ENCODE data around the gene GORAB.

GORAB gene

DNA sequence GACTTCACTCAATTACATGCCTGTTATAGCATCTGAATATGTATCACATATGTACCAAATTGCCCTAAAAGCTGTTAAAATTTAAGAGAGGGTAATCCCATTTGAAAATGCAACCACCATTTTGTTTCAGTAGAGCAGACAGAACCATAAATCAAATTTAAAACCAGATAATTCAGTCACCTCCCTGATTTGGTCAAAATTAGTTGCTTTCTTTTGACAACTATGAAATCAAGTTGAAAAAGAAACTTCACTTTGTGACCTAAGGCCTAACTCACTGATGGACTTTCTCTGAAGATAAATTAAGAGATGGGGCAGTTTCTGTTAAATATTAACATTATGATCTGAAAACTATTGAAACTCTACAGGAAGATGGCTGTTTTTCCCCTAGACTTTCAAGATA lies 6.7 kb downstream of the GORAB start:
- FAIRE-seq: no peak

DNA sequence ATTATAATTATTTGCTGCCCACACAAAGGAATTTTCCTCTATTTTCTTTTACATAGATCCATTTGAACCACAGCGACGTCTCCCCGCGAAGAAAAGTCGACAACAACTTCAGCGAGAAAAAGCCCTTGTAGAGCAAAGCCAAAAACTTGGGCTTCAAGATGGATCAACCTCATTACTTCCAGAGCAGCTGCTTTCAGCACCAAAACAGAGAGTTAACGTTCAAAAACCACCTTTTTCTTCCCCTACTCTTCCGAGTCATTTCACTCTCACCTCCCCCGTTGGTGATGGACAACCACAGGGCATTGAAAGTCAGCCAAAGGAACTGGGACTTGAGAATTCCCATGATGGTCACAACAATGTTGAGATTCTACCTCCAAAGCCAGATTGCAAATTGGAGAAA lies 7.2 kb downstream of the GORAB start:
- no peak for FAIRE-seq

DNA sequence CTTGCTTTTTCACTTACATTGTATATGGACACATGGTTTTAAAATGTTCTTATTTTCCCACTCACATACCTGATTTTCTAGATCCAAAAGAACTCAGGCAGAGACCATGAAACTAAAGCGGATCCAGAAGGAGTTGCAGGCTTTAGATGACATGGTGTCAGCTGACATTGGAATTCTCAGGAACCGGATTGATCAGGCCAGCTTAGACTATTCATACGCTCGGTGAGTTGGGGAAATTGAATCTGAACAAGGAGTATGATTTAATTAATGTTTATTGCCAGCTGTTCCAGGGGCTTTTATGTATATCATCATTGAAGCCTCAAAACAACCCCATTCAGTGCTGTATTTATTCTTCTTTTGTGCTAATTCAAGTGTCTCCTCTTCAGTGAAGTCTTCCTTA lies 12.7 kb downstream of the GORAB start:
- FAIRE-seq: no peak

DNA sequence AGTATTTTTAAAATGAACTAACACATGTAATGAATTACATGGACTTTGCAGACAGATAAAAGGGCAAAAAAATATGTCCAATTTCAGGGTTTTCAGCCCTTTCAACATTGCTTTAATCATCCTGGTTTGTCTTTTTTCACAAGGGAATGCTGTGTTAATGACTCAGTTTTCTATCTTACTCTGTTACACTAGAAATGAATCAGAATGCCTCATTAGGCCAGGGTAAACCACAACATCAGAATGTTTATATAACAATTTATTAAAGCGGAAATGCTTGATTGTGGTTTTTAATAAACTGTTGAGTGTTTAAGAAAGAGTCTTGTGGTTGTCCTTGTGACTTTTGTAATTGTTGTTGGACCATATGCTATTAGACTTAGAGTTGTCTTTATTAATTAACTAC lies 13.5 kb downstream of the GORAB start:
- FAIRE-seq: peak; percentile 89

DNA sequence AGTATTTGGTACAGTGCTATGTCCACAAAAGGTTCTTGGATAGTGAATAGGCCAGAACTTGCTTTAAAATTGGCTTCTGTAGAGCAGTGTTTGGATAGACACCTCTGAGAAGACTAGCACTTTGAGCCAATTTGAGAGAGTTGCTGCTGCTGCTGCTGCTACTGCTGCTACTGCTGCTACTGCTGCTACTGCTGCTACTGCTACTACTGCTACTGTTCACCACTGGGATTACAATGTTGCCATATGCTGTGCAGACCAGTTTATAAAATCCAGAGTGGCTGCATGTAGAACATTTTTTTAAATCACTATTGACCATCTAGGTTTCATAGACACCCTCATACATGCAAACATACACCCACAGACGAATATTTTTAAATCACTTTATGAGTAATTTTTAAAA lies 15.3 kb downstream of the GORAB start:
- no peak for FAIRE-seq

DNA sequence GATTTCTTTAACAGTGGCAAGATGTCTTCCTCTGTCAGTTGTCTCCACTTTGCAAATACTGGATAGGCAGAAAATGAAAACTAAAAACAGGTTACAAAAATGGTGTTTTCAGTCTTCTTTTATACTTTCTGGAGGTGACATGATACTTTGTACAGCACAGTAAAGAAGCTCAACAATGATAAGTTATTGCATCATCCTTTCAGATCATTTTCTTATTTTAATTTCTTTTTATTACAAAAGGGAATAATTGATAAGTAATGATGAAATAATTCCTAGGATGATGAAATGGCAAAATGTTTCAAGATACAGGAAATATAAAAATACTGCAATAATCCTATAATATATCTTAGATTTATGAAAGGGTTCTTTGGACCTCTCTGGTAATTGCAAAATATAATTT lies 16.5 kb downstream of the GORAB start:
- peak; percentile 81 for FAIRE-seq

DNA sequence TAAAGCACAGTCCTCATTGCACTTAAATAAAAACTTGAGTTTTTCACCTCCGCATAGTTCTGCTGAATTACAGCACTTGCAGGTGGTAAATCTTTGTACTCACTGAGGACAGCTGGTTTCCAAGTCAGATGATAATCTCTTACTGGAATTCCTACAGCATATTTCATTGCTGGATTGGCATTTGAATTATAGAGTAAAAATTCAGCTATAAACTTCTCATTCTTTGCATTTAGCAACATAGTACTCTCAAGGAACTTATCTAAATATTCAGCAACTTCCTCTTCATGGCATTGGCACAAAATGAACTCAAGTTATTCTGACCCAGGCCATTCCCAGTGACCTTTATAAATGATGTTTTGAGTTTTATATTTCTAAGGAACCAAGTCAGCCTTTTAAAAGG lies 23.4 kb downstream of the GORAB start:
- FAIRE-seq: no peak

DNA sequence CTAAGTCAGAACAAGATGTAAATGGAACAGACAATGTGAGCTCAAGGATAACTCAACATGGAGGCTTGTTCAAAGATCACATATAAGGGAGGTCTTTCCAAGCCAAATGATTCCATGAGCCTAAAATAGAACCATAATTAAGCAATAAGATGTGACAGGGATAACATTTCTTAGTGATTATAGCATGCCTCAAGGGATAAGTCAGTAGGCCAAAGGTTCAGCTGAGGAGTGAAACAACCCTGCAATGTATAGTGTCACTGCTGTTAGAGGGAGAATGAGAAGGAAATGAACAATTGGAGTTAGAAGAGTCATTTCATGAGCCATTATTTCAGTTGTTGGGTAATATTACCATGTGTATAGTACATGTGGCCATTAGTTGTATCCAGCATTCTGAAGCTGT lies 25.0 kb downstream of the GORAB start:
- no peak for FAIRE-seq

DNA sequence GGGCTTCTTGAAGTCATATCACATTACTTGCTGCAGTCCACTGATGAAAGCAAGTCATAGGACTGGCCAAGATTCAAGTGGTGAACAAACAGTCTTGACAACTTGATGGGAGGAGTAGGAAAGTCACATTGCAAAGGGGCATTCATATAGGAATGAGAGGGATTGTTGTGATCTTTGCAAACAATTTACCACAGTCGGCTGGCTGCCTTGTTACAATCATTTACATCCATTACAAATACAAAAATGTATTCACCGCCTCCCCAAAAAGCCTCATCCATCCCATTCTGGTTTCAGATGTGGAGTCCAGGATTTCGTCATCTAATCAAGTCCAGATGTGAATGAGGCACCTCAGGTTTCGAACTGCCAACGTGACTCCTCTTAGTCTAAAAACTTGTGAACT lies 26.8 kb downstream of the GORAB start:
- FAIRE-seq: no peak

DNA sequence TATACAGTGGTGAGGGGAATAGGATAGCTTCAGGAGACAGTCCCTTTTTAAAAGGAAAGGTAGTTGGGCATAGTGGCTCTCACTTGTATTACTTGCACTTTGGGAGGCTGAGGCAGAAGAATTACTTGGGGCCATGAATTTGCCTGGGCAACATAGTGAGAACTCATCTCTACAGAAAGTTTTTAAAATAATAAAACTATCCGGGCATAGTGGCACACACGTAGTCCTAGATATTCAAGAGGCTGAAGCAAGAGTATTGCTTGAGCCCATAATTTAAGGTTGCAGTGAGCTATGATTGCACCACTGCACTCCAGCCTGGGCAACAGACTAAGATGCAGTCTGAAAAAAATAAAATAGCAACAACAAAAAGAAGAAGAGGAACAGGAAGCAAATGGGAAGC lies 27.2 kb downstream of the GORAB start:
- FAIRE-seq: no peak

DNA sequence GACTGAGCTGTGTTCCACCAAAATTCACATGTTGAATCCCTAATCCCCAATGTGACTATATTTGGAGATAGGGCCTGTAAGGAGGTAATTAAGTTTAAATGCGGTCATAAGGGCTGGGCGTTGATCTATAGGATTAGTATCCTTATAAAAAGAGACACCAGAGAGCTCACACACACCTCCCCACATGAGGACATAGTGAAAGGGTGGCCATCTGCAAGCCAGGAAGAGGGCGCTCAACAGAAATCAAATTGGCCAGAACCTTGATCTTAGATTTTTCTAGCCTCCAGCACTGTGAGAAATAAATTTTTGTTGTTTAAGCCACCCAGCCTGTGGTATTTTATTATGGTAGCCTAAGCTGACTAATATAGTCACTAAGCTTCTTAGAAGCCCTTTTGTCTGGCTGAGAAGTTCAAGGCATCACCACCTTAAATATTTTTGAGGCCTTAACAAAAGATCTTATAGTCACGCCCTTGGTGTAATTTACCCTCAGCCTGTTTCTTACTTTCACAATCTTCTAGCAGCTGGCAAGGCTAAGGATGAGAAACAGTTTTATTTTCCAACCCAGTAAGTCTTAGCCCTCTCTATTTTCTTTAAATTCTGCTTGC lies 28.8 kb downstream of the GORAB start:
- no peak for FAIRE-seq

DNA sequence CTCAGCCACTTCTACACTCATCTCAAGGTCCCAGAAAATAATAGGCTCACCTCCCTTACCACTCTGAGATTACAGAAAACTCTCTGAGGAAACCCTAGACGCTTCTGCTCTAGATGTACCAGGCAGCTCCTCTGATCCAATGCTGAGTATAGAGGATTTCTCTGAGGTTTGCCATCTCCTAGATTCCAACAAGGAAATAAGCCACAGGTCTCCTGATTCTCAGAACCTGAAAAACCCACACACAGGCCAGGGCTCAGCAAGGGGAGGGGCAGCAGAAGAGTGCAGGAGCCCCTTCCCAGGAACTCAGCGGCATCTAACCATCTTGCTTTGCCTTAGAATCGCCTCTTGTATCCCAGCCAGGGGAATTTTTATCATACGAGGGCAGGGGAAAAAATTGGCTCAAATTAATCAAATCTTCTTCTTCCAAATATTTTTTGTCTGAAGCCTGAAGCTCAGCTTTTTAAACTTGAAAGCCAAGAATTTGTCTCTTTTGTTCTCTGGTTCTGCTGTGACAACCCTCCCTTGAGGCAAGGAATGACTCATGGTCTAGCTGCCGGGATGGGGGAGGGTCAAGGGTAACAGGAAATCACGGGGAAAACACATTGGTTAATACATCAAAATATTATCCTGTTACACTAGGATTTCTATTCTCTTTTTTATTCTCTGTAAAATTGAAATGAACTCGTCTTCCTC lies 30.8 kb downstream of the GORAB start:
- peak; percentile 95 for FAIRE-seq

DNA sequence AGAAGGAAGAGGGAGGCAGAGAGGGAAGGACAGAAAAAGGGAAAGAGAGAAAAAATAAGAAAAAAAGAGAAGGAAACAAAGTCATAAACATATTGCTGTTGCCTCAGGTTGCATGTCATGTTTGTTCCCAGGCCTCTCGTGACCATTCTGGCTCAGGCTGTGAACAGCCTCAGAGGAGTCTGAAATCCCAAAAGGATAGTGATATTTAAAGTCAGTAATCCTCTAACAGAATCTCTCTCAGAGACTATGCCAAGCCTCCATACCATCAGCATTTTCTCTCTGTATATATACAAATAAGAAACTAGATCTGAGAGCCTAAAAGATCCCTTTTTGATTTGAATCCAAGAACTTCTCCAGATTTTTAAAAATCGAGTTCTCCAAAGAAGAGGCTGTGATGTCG lies 35.2 kb downstream of the GORAB start:
- no peak for FAIRE-seq

DNA sequence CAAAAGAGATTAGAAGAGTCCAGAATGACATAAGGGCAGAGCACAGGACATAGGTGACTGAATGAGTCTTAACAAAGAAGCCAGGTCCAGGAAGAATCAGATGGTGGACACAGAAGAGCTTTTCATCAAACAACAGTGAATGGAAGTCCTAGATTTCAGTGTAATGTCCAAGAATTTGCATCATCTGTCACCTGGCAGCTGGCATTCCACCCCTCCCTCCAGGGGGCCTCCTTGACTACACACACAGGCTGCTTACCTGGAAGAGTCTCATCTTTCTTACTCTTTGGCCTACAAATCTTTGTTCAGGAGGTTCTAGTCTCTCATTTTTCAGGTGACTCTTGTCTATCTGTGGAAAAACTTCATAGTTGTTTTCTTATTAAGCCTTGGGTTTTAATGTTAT lies 36.2 kb downstream of the GORAB start:
- no peak for FAIRE-seq

DNA sequence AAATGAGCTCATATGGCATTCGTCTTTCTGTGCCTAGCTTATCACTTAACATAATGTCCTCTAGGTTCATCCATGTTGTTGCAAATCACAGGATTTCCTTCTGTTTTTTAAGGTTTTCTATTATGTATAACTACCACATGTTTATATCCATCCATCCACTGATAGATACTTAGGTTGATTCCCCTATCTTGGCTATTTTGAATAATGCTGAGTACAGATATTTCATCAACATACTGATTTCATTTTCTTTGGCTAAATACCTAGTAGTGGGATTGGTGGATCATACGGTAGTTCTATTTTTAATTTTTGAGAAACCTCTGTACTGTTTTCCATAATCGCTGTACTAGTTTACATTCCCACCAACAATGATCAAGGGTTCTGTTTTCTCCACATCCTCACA lies 45.0 kb downstream of the GORAB start:
- no peak for FAIRE-seq

DNA sequence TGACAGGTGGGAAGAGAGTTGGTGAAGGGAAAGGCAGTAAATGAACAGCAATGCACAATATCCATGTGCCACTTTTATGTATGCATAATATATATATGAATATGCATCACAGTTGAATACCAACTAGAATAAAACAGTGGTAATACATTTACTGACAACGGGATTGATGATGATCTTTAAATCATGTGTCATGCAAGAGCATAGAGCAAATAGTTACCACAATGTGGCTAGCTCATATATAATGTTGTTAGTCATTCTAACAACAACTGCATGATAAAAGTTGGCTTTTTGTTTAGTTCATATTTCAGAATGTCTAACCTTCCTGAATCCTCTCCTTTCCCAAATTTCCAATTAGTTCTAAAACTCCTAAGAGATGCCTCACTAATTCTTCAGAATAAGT lies 46.4 kb downstream of the GORAB start:
- FAIRE-seq: no peak

DNA sequence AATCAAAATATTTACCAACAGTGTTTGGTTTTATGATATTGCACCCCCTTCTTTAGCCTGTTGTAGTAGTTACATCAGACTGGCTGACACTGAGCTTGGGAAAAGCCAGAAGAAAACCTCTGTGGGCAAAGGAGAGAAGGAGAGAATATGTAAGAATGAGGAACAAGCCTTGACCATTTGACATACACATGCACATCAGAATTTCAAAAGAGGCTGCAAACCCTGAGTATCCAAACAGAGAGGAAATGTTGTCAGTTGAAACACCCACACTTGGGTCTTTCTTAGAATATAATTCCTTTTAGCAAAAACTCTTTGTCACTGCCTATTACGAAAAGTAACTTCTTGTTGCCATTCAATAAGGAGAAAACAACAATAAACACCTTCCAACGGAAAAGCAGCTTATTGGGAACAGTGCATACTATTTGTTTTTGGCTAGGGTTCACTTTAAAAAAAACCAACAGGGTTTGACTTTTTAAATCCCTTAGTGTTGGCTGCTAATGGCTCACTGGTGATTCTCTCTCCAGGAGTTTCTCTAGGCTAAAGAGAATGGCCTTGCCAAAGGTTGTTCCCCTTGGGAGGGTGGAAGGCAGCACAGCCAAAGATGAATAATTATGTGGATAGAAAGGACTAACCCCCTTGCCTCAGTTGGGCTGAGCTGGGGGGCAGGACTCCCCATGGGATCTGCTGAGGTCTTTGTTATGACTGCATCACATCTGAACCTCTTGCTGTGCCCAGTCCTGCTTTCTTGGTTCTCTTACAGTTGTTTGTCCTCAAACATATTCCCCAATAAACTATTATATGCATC lies 48.9 kb downstream of the GORAB start:
- no peak for FAIRE-seq

DNA sequence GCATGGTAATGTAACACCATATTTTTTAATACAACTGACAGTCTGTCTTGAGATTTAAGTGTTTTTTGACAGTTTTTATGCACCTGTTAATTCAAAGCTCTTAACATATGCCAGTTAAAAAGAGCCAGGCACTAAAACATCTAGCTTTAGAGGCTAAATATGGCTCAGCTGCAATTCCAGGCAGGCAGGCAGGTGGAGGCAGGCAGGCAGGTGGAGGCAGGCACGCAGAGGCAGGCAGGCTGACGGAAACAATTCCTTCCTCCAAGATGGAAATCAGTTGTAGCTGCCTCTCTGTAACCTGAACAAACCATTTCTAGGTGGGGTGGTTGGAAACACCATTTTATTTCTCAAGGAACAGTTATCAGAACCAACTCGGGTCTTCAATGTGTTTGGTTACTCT lies 51.2 kb downstream of the GORAB start:
- FAIRE-seq: no peak

DNA sequence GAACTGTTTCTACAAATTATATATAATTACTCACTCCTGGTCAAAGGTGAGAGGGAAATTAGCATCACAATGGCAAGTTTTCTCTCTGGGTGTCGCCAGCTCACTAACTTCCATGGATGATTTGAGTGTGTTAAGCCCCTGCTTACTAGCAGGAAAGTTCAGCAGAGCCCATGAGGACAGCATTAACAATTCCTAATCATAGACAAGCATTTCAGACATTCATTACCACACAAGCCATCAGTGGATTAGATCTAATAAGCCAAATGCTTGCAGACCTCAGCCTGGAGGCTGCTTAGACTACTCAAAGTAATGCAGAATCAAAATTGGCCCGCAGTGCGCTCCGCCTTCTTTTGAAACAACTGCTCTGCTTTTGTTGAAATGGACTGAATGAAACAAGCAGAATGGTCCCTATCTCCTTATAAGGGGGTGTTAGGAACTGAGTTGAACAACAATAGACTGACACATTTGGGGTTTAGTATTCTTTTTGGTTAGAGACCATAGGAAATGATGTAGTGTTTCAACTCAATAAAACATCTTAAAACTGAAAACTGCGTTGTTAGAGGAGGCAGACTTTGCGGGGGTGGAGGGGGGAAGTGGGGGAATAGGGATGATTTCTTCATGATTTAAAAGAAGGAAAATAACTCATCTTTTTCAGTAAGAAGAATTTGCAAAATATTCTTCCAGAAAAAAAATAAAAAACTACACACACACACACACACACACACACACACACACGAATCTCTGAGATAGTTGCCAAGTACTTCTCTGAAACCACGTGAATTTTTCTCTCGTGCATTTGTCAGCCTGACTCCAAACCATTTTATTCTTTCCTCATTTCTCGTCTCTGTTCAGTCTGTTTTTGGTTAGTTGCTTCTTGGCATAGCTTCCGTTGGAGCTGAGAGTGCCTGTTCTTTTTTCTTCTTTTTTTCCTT lies 54.6 kb downstream of the GORAB start:
- peak; percentile 63 for FAIRE-seq

DNA sequence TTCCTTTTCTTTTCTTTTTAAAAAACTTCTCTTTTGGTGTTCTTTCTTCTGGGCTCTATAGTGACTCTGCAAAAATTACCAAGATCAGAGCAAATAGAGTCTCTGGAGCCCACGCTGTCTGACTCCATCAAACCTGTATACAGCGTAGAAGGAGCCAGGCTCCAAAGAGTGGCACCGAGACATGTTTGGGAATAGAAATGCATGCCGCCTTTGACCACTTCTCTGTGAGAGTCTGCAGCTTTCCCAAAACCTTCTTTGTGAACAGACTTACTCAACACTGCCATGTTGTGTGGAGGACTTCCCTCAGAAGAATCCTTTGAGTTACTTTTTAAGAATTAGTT lies 55.3 kb downstream of the GORAB start:
- FAIRE-seq: no peak

DNA sequence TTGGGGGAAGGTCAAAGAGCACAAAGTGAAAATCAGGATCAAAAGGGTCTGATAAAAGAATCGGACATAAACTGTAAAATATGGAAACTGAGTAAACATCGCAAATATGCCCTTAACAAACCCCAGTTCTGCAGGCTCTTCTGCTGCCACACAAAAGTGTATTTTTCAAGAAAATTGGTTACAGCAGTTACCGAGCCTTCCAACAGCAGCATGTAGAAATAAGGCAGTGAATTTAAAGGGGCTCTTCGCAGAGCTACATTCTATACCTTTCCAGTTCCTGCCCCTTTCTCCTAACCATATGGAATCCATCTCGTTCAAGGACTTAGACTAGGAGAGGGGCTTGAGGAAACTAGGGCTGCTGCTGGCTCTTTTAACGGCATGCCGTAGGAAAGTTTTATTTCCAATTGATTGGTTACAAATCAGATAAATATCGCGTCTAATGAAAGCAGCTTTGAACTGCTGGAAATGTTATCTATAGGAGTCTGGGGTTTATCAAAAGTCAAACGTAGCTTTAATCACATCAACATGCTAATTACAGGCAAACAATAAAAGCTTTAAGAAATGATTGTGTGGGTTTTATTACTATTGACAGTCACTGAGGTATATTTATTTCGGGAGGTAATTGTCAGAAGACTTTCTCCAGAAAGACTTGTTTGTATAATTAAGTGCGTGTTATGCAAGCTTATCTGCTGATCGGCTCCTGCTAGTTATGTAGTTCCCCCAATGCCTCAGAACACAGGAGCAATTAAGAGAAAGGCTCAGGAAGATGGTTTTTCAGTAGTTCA lies 59.1 kb downstream of the GORAB start:
- no peak for FAIRE-seq

DNA sequence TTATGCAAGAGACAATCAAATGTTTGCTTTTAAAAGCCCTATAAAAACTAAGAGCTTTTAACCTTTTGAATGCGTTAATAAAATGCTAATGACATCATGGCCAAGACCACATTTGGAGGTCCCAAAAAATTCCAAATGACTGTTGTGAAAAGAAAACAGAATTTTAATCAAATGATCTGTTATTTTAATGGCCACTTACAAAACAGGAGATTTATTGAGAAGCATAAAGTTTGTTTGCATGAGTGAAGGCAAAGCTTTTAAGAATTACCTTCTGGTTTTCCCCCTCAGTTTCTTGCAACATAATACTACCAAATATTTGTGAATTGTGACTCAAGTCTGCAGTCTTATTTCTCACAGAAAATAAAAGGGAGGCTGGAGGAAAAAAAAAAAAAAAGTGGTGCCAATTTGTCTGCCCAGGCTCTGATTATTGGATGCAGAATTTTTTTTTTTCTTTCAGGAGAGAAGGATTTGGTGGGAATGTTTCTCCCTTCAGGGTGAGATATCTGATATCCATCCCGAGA lies 60.7 kb downstream of the GORAB start:
- peak; percentile 98 for FAIRE-seq
